GM12878 (cell line): ENCODE results near the gene MAP3K6. TPM values are rescaled to one million over a fixed set of nuclear protein-coding genes. Genes with fewer than 3 reads are reported as not detected.

ENCODE experiments used
- ATAC-seq: fragments of 200-7000 bp; cut with Tn5 transposase; 3 replicates; pipeline ENCODE4 v1.9.1; 2020; ENCODE audit warnings: mild to moderate bottlenecking, moderate library complexity
- BruUV-seq: library from RNA; stranded (reverse); fragments of 400-500 nt; replicated peaks from 2 replicates; lab custom pipeline; 2021; lab: Mats Ljungman, UMichigan
- CTCF ChIA-PET: fragments of 300-600 bp; sonication (Branson Sonifier 250); formaldehyde crosslinking; extraction: SDS; loops from one replicate; lab custom pipeline; 2021; ENCODE audit warnings: inconsistent platforms; lab: Yijun Ruan, JAX
- POLR2A ChIA-PET: fragments of 350-600 bp; formaldehyde crosslinking; extraction: SDS; loops from one replicate; lab custom pipeline; 2021; ENCODE audit warnings: inconsistent platforms; lab: Charles Lee
- RAD21 ChIA-PET: fragments of 300-600 bp; sonication (Branson Sonifier 250); formaldehyde crosslinking; loops from one replicate; lab custom pipeline; 2023; ENCODE audit warnings: antibody characterized with exemption; ENCODE audit not compliant: unreplicated experiment; lab: Charles Lee
- SMC1A ChIA-PET: fragments of 300-600 bp; sonication (Branson Sonifier 250); formaldehyde crosslinking; loops from one replicate; lab custom pipeline; 2023; ENCODE audit not compliant: unreplicated experiment, uncharacterized antibody; lab: Charles Lee
- DNase-seq: peaks from one replicate; pipeline ENCODE4 v3.0.0-alpha.2; 2011; ENCODE audit warnings: low read depth, low spot score
- FAIRE-seq: peaks from 3 replicates; lab custom pipeline; 2011; peaks lifted over from hg19 to GRCh38; lab: Jason Lieb, UNC
- H2AFZ ChIP-seq: 2 replicates; pipeline ENCODE4 v1.6.0; 2011; ENCODE audit warnings: low read depth, low read length, control low read depth; ENCODE audit not compliant: control insufficient read depth
- H3K27ac ChIP-seq: 2 replicates; pipeline ENCODE4 v1.5.1; 2011; ENCODE audit warnings: control low read depth; ENCODE audit not compliant: control insufficient read depth, insufficient read depth
- H3K27me3 ChIP-seq, 2 experiments: replicated peaks in 1 of 2; 2 replicates each; pipeline versions ENCODE4 v1.6.0 to v1.6.1; 2011; ENCODE audit warnings: low read length in 1 of 2; ENCODE audit not compliant: control insufficient read depth in 2 of 2, insufficient read depth in 2 of 2
- H3K36me3 ChIP-seq, 2 experiments: 2 replicates each; pipeline ENCODE4 v1.5.1; 2011; ENCODE audit warnings: low read length in 1 of 2; ENCODE audit not compliant: control insufficient read depth in 2 of 2, insufficient read depth in 2 of 2
- H3K4me1 ChIP-seq: 2 replicates; pipeline ENCODE4 v1.6.1; 2011; ENCODE audit warnings: mild to moderate bottlenecking, low read length, moderate library complexity, mixed read lengths; ENCODE audit not compliant: control insufficient read depth, insufficient read depth
- H3K4me2 ChIP-seq: 2 replicates; pipeline ENCODE4 v1.6.0; 2011; ENCODE audit warnings: control low read depth; ENCODE audit not compliant: control insufficient read depth, insufficient read depth
- H3K4me3 ChIP-seq: fragments of 200-600 bp; sonication (generic); 2 replicates; pipeline ENCODE4 v1.5.1; 2016
- H3K79me2 ChIP-seq: 2 replicates; pipeline ENCODE4 v1.6.0; 2011; ENCODE audit warnings: low read length; ENCODE audit not compliant: control insufficient read depth, insufficient read depth
- H3K9ac ChIP-seq: 2 replicates; pipeline ENCODE4 v1.8.0; 2011; ENCODE audit warnings: low read length, control low read depth, mixed read lengths; ENCODE audit not compliant: control insufficient read depth, insufficient read depth
- H3K9me3 ChIP-seq: replicated peaks from 3 replicates; pipeline ENCODE4 v1.5.1; 2011; ENCODE audit warnings: mild to moderate bottlenecking, low read length; ENCODE audit not compliant: control insufficient read depth, insufficient read depth
- H4K20me1 ChIP-seq: 2 replicates; pipeline ENCODE4 v1.6.0; 2011; ENCODE audit not compliant: control insufficient read depth, insufficient read depth
- CBX5 ChIP-seq: sonication (generic); IDR thresholded peaks from 2 replicates; pipeline ENCODE4 v1.6.1; 2016; ENCODE audit warnings: low read depth, moderate library complexity, mild to moderate bottlenecking, inconsistent platforms
- CHD1 ChIP-seq: IDR thresholded peaks from 2 replicates; pipeline ENCODE4 v1.6.1; 2012; ENCODE audit warnings: low read depth, low read length, improper control_type of control experiment
- GABPA ChIP-seq: IDR thresholded peaks from 2 replicates; pipeline ENCODE4 v1.6.1; 2014; ENCODE audit warnings: antibody characterized with exemption, low read depth, mild to moderate bottlenecking, inconsistent platforms
- HCFC1 ChIP-seq: fragments of 150-350 bp; IDR thresholded peaks from 2 replicates; pipeline ENCODE4 v1.6.1; 2014; ENCODE audit warnings: low read length
- IKZF1 ChIP-seq: fragments of 450-650 bp; conservative IDR thresholded peaks from 2 replicates; pipeline ENCODE4 v1.6.1; 2017; ENCODE audit warnings: antibody characterized with exemption, mild to moderate bottlenecking
- KLF5 ChIP-seq: fragments of 450-650 bp; IDR thresholded peaks from 2 replicates; pipeline ENCODE4 v1.6.1; 2014; ENCODE audit warnings: mild to moderate bottlenecking; ENCODE audit not compliant: partially characterized antibody
- MAX ChIP-seq: IDR thresholded peaks from 2 replicates; pipeline ENCODE4 v1.6.1; 2012; ENCODE audit warnings: low read depth, low read length, improper control_type of control experiment
- MYB ChIP-seq: fragments of 150-350 bp; IDR thresholded peaks from 2 replicates; pipeline ENCODE4 v1.6.1; 2014; ENCODE audit warnings: mild to moderate bottlenecking, low read depth, low read length, borderline replicate concordance
- PAX8 ChIP-seq: fragments of 450-650 bp; IDR thresholded peaks from 2 replicates; pipeline ENCODE4 v1.6.1; 2017; ENCODE audit warnings: mild to moderate bottlenecking, moderate library complexity
- POLR2AphosphoS5 ChIP-seq: IDR thresholded peaks from 2 replicates; pipeline ENCODE4 v1.6.1; 2011; ENCODE audit warnings: mild to moderate bottlenecking, low read length, inconsistent platforms
- RB1 ChIP-seq: fragments of 450-650 bp; formaldehyde crosslinking; IDR thresholded peaks from 2 replicates; pipeline ENCODE4 v1.6.1; 2017; ENCODE audit warnings: mild to moderate bottlenecking, borderline replicate concordance
- SKIL ChIP-seq: fragments of 450-650 bp; IDR thresholded peaks from 2 replicates; pipeline ENCODE4 v1.6.1; 2017; ENCODE audit warnings: mild to moderate bottlenecking, low read depth, inconsistent platforms; ENCODE audit not compliant: poor library complexity, severe bottlenecking
- STAT3 ChIP-seq: IDR thresholded peaks from 2 replicates; pipeline ENCODE4 v1.6.1; 2011; ENCODE audit warnings: low read depth, low read length, improper control_type of control experiment
- TCF3 ChIP-seq: IDR thresholded peaks from 2 replicates; pipeline ENCODE4 v1.6.1; 2012; ENCODE audit warnings: low read depth, mild to moderate bottlenecking, low read length, borderline replicate concordance; ENCODE audit not compliant: insufficient read depth
- ZNF687 ChIP-seq: fragments of 450-650 bp; IDR thresholded peaks from 2 replicates; pipeline ENCODE4 v1.6.1; 2017; ENCODE audit warnings: mild to moderate bottlenecking, moderate library complexity
- WGBS: methylation state at CpG from one replicate; pipeline ENCODE4 v1.1.6; 2016; ENCODE audit warnings: low lambda C conversion rate; ENCODE audit not compliant: insufficient replicate concordance, insufficient coverage; ENCODE audit errors: missing lambda C conversion rate; 5-methylcytosine and 5-hydroxymethylcytosine counted together
- in situ Hi-C: fragments of 300-500 bp; cut with MboI; formaldehyde crosslinking; loops from 9 replicates; pipeline ENCODE4 v1.14.3; 2018; ENCODE audit warnings: mixed read lengths
- intact Hi-C: fragments of 100-400 bp; cut with micrococcal nuclease; formaldehyde crosslinking; loops from one replicate; pipeline ENCODE4 v1.14.2; 2022; ENCODE audit not compliant: unreplicated experiment
- polyA plus RNA-seq, 11 experiments: library from polyadenylated mRNA; depleted of rRNA in 4 of 11; unstranded in 6 of 11; stranded (reverse) in 5 of 11; fragments of >200 nt; fragmentation: Nextera tagmentation in 4 of 11; fragmentation: Illumina TruSeq in 1 of 11; extraction: Ambion mirVana in 4 of 11; extraction: Trizol in 1 of 11; gene quantifications; 1 replicate in 1 of 11; 2 replicates in 10 of 11; pipeline versions ENCODE4 v1.2.1 to v1.2.3, GENCODE V29; 2011 to 2016; ENCODE audit warnings: inconsistent platforms in 2 of 11, missing spikeins in 2 of 11, low read depth in 1 of 11
- total RNA-seq, 4 experiments: library from RNA; depleted of rRNA in 3 of 4; stranded (reverse); fragments of >200 nt in 3 of 4; fragmentation: Illumina TruSeq in 1 of 4; extraction: Trizol in 1 of 4; gene quantifications; 2 replicates each; pipeline versions ENCODE4 v1.2.1 to v1.2.3, GENCODE V29; 2013 to 2021

The MAP3K6 gene
- total and polyA plus RNA-seq, 10 of the 15 experiments (the other 5 are each of a cell fraction or from before 2014, with no cell fraction given): 0.15 to 3.4 (median 1.2) TPM; not detected in 1

- Histone ChIP-seq H4K20me1 (no peaks in the 10 kb centered on the region), H3K27me3 (no peaks in the 10 kb centered on the region), H3K9me3 (no peaks in the 10 kb centered on the region), H2AFZ (no peak overlapping the region), H3K9ac (no peak overlapping the region), H3K27ac (no peak overlapping the region), H3K79me2 (no peaks in the 10 kb centered on the region), H3K4me3 (no peak overlapping the region), H3K36me3 (no peaks in the 10 kb centered on the region), H3K4me1 (no peaks in the 10 kb centered on the region), H3K4me2 (no peak overlapping the region)
- ATAC-seq (no peak), DNase-seq (no peak), FAIRE-seq (no peak)
- TF ChIP-seq TCF3 (no peak), GABPA (no peak), MYB (no peak), IKZF1 (no peak), SKIL (no peak), KLF5 (no peak), HCFC1 (no peak), CHD1 (no peak), RB1 (no peak), CBX5 (no peak), PAX8 (no peak), ZNF687 (no peak), STAT3 (no peak), MAX (no peak), POLR2AphosphoS5 (no peak)
- in situ Hi-C loops: no loop called here
- ChIA-PET RAD21 (interaction anchor here (0.5 to 1.2 kb wide), 3 partner anchors 11 to 99 kb away, joined by 3 to 4 read pairs (median 3); no protein-coding TSS in a partner anchor), POLR2A (interaction anchor here (0.7 to 1.0 kb wide), 2 partner anchors 15 to 1032 kb away, joined by 3 to 6 read pairs; no protein-coding TSS in a partner anchor), SMC1A (interaction anchor here (0.9 kb wide), 1 partner anchor 407 kb away, joined by 3 read pairs; the partner anchor contains the start of gene GPATCH3), CTCF (interaction anchor here (0.6 to 3.5 kb wide), 9 partner anchors 9 to 153 kb away, joined by 3 to 16 read pairs (median 5); partner anchors contain the start of gene SLC9A1)
- BruUV-seq: no TSS peak
- intact Hi-C loops: no loop called here
- WGBS: 97% methylated on average over 6 of the region's 6 CpGs
Observed at GRCh38 chr1:27307874-27308598, 58.7 kb downstream of the MAP3K6 start.
